SKM-1 treated with dmso at 0.1 percent for 144 hours (cell line): ENCODE results near the gene PPDPF.

Source experiments
- DNase-seq: peaks from one replicate; lab custom pipeline; 2025; ENCODE audit not compliant: unreplicated experiment; lab: John Stamatoyannopoulos, UW

PPDPF gene

DNA sequence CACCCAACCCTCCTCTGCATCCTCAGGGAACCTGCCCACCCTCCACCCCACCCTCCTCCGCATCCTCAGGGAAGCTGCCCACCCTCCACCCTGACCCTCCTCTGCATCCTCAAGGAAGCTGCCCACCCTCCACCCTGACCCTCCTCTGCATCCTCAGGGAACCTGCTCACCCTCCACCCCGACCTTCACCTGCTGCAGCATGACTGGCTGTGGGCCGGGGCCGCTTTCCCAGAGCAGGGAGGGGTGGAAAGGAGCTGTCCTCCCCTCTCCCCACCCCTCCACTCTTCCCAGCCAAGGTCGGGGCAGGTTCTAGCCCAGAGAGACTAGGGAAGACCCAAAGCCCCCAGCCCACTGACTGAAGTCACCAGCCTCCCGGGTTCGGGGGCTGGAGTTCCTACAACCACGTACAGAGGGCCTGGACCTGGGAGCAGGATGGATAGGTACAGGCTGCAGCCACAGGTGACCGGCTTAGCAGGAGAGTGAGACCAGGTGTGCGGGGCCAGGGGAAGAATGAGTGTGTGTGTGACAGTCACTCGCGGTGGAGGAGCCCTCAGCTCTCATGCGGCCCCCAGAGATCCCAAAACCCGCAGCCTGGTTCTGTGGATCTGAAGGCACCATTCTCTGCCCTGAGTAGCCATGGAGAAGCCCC, 33.3 kb upstream of the PPDPF start:
- no peak for DNase-seq

DNA sequence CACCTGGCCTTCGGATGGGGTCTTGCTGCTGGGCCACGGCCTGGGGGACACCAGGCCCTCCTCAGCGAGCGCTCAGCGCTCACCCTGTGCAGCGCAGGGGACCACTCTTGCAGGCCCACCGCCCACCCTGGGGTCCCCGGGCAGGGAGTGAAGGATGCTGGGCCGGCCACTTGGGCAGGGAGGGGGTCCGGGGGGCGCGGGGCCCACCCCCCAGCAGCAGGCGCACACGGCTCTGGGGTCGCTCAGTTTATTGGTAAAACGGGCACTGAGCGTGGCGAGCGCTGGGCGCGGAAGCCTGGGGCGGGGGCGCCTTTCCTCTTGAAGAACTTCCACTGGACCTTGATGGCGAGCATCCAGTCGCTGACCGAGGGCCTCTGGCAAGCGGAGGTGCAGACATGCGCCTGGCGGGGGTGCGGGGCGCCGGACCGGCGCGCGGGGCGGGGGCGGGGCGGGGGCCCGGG, 32.8 kb upstream of the PPDPF start:
- DNase-seq = no peak

DNA sequence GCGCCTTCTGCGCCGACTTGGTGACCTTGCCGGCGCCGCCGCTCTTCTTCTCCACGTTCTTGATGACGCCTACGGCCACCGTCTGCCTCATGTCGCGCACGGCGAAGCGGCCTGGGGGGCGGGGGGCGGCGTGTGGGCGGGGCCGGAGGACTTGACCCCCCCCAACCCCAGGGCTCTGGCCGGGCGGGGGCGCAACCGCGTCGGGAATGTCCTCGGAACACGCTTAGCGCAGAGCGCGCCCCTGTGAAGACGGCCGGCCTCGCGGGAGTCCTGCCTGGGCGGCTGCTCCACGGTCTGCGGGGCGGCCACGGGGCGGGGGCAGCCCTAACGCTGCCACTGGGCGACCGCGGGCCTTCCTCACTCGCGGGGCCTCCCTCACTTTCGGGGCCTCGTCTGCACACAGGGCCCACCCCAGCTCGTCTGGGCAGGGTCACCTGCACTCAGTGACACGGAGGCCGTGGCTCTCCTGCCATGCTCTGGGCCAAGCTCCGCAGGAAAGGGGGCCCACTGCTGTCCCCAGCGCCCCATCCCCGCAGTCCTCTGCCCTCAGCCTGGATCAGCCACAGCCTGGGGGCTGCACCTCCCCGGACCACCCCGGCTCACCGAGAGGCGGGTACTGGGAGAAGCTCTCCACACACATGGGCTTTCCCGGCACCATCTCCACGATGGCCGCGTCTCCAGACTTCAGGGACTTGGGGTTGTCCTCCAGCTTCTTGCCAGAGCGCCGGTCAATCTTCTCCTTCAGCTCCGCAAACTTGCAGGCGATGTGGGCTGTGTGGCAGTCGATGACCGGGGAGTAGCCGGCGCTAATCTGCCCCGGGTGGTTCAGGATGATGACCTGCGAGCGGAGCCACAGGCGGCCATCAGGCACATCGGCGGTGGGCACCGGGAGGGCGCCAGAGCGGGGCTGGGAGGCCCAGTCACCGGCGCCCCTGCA, 32.0 kb upstream of the PPDPF start:
- DNase-seq = no peak

DNA sequence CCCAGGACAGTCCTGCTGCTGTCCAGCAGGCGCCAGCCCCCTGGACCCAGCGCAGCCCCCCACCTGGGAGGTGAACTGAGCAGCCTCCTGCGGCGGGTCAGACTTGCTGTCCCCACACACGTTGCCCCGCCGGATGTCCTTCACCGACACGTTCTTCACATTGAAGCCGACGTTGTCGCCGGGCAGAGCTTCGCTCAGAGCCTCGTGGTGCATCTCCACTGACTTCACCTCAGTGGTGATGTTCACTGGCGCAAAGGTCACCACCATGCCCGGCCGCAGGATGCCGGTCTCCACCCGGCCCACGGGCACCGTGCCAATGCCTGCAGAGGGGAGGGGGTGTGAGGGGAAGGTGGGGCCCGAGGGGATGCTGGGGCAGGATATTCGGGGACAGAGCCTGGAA, 30.1 kb upstream of the PPDPF start:
- no peak for DNase-seq

DNA sequence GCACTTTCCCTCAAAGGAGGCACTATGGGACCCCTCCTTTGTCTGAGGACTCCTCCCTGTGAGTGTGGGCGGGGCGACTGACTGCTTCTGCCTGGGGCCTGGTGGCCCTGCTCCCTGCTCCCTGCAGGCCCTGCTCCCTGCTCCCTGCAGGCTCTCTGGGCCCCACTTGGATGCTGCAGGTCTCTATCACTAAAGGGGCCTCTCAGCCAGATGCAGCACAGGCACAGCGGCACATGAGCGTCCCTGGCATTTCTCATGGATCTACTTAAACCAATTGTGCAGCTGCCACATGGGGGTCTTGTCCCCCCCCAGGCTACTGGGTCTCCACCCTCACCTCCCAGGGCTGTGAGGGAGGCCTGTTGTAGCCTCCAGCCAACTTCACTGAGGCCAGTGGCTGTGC, 29.5 kb upstream of the PPDPF start:
- DNase-seq = no peak

DNA sequence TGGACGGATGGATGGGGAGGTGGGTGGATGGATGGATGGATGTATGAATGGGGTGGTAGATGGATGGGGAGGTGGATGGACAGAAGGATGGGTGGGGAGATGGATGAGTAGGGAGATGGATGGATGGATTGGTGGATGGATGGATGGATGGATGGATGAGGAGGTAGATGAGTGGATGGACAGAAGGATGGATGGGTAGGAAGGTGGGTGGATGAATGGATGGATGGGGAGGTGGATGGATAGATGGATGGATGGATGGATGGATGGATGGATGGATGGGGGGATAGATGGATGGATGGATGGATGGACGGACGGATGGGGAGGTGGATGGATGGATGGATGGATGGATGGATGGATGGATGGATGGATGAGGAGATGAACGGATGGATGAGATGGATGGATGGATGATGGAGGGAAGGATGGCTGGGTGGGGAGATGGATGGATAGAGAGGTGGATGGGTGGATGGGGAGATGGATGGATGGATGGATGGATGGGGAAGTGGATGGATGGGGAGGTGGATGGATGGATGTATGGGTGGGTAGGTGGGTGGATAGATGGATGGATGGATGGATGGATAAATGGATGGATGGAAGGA, 28.8 kb upstream of the PPDPF start:
- no peak for DNase-seq

DNA sequence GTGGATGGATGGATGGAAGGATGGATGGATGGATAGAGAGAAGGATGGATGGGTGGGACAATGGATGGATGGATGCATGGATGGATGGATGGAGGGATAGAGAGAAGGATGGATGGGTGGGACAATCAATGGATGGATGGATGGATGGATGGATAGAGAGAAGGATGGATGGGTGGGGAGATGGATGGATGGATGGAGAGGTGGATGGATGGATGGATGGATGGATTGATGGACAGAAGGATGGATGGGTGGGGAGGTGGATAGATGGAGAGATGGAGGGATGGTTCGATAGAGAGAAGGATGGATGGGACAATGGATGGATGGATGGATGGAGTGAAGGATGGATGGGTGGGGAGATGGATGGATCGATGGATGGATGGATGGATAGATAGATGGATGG, 28.0 kb upstream of the PPDPF start:
- DNase-seq = no peak

DNA sequence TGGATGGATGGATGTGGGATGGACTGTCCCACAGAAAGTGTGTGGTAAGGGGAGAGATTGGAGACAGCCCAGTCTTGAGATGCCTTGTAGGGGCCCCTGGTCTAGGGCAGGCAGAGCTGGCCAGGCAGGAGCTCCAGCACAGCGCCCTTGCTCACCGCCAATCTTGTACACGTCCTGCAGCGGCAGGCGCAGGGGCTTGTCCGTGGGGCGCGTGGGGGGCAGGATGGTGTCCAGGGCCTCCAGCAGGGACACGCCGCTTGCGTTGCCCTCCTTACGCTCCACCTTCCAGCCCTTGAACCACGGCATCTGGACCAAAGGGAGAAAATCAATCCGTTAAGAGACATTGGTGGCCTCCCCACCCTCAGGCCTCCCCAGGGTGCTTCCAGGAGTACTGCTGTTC, 27.6 kb upstream of the PPDPF start:
- no peak for DNase-seq

DNA sequence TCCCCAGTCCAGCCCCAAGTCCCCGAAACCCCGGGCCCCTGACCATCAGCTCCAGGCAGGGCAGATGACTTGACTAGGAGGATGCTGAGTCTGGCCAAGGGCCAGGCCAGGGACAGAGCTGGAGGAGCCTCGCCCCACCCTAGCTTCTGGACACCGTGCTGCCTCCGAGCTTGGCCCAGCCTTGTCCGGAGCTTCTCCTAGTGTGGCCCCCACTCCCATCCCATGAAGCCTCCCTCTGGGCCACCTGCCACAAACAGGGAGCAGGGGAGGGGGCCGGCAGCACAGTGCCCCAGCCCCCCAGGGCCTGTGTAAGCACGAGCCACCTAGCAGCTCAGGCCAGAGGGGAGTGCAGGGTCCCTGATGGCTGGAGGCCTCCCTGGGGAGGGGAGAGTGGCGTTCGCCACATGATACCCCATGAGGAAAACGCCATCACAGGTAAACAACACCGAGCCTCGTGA, 27.0 kb upstream of the PPDPF start:
- DNase-seq = no peak

DNA sequence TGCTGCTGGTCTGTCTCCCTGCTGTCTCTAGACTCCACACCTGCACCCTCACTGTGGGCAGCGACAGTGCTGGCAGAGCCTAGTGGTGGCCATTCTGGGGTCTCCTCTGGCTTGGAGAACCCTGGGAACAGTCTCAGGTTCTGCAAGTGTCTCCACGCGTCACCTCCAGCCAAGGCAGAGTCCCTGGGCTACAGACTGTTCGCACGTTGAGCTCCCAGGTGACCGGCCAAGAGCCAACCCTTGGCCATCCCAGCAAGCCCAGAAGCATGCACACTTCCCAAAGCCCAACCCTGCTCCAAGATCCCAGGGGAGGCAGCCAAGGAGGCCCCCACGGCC, 26.5 kb upstream of the PPDPF start:
- no peak for DNase-seq

DNA sequence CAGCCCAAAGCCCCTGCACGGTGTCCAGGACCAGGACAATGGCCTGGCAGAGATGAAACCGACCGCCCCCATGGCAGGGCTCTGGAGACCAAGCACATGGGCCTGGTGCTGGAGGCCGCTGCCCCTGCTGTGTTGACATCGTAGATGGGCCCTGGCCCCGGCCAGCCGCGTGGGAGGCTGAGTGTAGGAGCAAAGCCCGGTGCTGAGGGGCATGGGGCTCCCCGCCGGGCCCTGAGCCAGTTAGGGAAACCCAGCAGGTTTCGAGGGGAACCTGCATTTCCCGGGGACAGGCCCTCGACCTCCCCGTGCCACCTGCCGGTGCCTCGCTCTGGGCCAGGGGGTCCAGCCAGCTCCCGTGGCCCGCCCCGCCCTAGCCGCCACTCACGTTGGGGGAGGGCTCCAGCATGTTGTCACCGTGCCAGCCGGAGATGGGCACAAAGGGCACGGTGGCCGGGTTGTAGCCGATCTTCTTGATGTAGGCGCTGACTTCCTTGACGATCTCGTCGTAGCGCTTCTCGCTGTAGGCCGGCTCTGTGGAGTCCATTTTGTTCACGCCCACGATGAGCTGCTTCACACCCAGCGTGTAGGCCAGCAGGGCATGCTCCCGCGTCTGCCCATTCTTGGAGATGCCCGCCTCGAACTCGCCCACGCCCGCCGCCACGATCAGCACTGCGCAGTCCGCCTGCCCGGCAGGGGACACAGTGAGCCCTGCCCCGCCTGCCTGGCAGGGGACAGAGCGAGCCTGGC, 26.0 kb upstream of the PPDPF start:
- no peak for DNase-seq

DNA sequence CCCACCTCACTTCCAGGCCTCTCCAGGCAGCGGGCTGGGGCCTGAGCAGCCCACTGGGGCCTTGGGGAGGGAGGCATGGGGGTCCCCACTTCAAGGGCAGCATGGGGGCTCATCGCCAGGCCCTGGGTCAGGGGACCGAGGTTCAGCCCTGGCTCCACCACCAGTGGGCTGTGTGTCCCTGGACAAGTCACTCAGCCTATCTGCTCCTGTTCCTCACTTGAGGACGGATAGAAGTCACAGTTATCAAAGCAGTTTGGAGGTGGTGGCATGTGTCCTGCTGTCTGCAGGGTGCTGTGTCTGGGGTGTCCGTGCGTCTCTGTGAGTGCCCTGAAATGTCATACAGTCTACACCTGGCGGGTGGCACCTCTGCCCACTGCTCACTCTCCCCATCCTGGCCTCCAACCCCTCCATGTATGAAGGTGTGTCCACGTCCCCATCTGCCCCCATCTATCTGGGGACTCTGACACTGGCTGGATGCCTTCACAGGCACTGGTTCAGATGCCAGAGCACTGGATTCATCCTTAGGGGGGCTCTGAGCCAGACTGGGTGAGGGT, 25.3 kb upstream of the PPDPF start:
- DNase-seq = no peak

DNA sequence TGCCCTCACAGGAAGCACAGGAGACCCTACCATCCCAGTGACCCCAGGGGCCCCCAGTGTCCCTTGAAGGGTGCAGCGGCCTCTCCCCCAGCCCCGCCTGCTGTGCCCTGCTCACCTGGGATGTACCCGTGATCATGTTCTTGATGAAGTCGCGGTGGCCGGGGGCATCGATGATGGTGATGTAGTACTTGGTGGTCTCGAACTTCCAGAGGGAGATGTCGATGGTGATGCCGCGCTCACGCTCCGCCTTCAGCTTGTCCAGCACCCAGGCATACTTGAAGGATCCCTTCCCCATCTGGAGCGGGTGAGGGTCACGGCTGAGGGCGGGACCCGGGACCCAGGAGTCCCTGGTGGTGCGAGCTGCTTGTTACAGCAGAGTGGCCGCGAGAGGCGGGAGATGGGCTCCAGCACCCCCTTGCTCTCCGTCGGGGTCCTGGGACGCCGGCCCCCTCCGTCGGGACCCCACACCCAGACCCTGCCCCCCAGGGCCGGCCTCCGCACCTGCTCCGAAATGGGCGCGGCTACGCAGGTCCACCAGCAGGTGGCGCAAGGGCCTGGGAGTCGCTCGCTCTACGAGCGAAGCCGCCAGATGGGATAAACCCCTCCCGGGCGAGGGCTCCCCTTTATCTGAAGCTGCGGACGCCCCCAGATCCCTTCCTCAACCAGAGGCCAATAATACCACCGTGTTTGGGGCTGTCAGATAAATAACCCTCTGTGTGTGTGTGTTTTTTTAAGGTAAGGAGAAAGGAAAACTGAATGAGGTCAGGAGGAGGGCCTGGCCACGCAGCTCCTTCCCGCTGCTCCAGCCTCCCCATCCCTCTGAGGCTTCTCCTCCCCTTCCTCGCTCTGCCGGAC, 24.6 kb upstream of the PPDPF start:
- no peak for DNase-seq

DNA sequence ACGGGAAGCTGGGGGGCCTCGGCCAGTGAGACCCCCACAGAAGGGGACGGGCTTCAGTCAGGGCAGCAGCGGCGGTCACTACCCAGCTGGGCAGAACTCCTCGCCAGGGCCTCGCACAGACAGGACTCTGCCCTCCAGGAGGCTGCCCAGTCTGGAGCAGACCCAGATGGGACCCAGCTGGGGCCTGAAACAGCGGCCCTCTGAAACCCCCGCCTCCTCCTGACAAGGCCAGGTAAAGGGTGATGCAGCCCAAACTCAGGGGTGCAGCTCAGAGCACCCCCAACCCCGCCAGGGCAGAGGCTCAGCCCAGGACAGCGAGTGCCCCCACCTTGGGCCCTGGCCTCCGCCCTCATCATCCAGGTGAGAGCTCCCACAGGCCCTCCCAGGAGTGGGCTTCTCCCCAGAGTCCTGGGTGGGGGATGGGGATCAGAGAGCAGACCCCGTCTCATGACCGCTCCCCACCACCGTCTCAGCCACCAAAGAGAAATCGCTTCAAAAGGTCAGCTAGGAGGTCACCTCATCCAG, 23.9 kb upstream of the PPDPF start:
- no peak for DNase-seq

DNA sequence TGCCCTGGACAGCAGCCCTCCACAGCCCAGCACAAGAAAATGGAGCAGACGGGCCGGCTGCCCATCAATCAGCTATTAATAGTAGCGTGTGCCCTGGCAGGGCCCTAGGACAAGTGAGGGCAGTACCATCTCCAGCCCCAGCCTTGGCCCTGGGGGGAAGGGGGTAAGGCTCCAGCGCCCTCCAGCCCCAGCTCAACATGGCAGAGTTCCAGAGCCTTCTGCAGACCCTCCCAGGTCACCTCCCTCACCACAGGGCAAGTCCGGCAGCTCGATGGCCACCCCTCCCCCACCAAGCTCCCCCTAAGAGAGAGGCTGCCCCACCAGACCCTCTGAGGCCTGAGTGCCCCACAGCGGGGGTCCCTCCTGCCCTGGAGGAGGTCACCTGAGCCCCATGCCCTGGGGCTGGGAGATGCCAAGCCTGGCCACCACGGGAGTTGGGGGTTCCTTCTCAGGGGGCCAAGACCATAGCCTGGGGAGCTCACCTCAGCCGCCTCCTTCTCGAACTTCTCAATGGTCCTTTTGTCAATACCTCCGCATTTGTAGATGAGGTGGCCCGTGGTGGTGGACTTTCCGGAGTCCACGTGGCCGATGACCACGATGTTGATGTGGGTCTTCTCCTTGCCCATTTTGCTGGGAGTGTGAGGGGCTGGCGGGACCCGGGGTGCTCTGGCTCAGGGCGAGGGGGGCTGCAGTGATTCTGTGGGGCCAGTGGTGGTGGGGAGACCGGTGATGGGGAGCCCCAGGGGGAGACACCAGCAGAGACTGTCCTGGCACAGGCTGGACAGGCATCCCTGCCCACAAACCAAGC, 23.2 kb upstream of the PPDPF start:
- no peak for DNase-seq

DNA sequence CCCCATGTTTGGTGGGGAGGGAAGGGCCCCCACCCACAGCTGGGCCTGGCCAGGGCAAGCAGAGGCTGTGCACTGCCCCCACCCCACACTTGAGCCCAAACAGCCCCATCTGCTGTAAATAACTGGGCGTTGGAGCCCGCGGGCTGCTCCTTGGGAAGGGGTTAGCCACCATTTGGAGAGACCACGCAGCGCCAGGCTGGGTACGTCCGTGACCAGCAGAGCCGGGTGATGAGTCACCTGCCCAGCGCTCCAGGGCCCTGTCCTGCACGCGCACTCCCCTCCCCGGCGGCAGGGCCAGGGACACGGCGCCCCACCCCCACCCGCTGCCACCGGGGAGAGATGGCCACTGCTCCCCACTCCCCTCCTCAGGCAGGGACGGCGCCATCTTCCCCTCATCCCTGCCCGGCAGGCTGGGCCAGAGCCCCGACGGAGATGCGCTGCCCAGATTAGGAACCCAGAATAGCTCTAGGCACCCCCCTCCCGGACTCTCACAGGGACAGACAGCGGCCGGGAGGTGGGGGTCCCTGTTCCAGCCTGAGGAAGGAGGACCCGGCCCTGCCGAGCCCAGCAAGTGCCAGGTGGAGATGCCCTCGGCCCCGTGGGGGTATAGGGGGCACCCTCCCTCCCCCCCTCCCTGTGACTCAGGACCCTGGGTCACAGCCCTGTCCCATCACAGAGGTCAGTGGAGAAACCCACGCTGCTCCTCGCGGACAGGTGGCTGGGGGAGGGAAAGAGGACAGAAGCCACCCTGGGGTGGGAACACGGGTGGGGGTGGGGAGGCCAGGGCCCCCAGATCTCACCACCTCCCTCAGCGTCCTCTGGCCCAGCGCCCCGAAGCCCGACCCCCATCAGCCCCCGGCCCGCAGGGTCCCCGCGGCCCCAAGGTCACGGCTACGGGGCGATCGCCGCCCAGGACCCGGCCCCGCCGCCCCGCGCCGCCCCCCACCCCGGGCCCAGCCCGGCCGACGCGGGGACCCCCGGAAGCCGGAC, 22.3 kb upstream of the PPDPF start:
- DNase-seq = no peak

DNA sequence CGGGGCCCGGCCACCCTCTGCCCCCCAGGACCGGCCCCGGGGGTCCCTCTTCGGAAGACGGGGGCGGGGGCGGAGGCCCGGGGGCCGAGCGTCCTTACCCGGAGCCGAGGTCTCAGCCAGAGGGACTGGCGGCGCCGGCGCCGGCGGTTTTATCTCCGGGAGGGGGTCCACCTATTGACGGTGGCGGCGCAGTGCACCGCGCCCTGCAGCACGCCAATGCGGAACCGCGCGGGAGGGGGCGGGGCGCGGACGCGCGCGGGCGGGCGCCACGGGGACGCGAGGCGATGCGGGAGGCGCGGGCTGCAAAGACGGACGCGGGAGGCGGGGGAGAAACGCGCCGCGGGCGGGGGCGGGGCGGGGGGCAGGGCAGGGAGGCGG, 21.6 kb upstream of the PPDPF start, which contains the start of gene EEF1A2:
EEF1A2 (minus strand) TSS at position 124 of the 378 bp plus-strand sequence. CDS start 1,320 bp downstream, outside the sequence.
- peak; percentile 12 for DNase-seq
